ENCODE results near the gene PCDHGB5.
"Not testable (repeated sequence)": the region's sequence is repeated elsewhere in the genome, so short reads cannot be mapped to it uniquely, and the experiment has no call there.

The PCDHGB5 gene

GRCh38 chr5:141409598-141410306, 12.0 kb downstream of the PCDHGB5 start:
- no peak for DNase-seq

- DNase-seq, result no peak
Observed at GRCh38 chr5:141411575-141411974, 13.8 kb downstream of the PCDHGB5 start.

GRCh38 chr5:141412854-141413539, 15.2 kb downstream of the PCDHGB5 start, which contains the start of gene PCDHGA10:
TSS of gene PCDHGA10 (plus strand) at chr5:141412987. CDS start at chr5:141413176, 189 bp downstream.
- DNase-seq, result peak; percentile 31

GRCh38 chr5:141413540-141414069, 15.9 kb downstream of the PCDHGB5 start:
- DNase-seq, result no peak

- DNase-seq, result not testable (repeated sequence)
Observed at GRCh38 chr5:141414548-141415274, 17.0 kb downstream of the PCDHGB5 start.

- DNase-seq, result not testable (repeated sequence)
Observed at GRCh38 chr5:141415275-141415618, 17.5 kb downstream of the PCDHGB5 start.

GRCh38 chr5:141417494-141418172, 19.9 kb downstream of the PCDHGB5 start, which contains the start of gene PCDHGB7:
TSS of gene PCDHGB7 (plus strand) at chr5:141417677. CDS start at chr5:141417860, 183 bp downstream.
- DNase-seq, result peak; percentile 66

GRCh38 chr5:141419074-141419880, 21.5 kb downstream of the PCDHGB5 start:
- DNase-seq, result no peak

GRCh38 chr5:141420855-141421488, 23.2 kb downstream of the PCDHGB5 start, which contains the start of gene PCDHGA11:
TSS of gene PCDHGA11 (plus strand) at chr5:141421051. CDS start at chr5:141421228, 177 bp downstream.
- DNase-seq, result peak; percentile 41

GRCh38 chr5:141421489-141421855, 23.7 kb downstream of the PCDHGB5 start:
- DNase-seq, result no peak

GRCh38 chr5:141422742-141423291, 25.1 kb downstream of the PCDHGB5 start:
- DNase-seq, result no peak

- no peak for DNase-seq
Observed at GRCh38 chr5:141427783-141428426, 30.2 kb downstream of the PCDHGB5 start.

GRCh38 chr5:141430332-141431113, 32.8 kb downstream of the PCDHGB5 start, which contains the start of gene PCDHGA12:
TSS of gene PCDHGA12 (plus strand) at chr5:141430507. CDS start at chr5:141430760, 253 bp downstream.
- no peak for DNase-seq

- no peak for DNase-seq
Observed at GRCh38 chr5:141431286-141431685, 33.5 kb downstream of the PCDHGB5 start.

GRCh38 chr5:141432308-141432707, 34.6 kb downstream of the PCDHGB5 start:
- not testable (repeated sequence) for DNase-seq

- not testable (repeated sequence) for DNase-seq
Observed at GRCh38 chr5:141432726-141433125, 35.0 kb downstream of the PCDHGB5 start.

- no peak for DNase-seq
Observed at GRCh38 chr5:141434006-141434405, 36.3 kb downstream of the PCDHGB5 start.

GRCh38 chr5:141437221-141437620, 39.5 kb downstream of the PCDHGB5 start:
- no peak for DNase-seq

Measured in right kidney (tissue), 1 donor.